ENCODE data around the gene GDF9.

GRCh38 chr5:132890817-132891216 lies 24.5 kb upstream of the GDF9 start:
- TF ChIP-seq CTCF (conservative IDR thresholded peaks at IDR 0.05; ENCODE audit: low read depth in 2 of 2) (no peak), POLR2AphosphoS5 (IDR thresholded peaks at IDR 0.05; ENCODE audit: low read depth) (no peak), REST (IDR thresholded peaks at IDR 0.05; ENCODE audit: unreplicated experiment) (no peak)
